ENCODE measurements around the gene ACCS. TPM values are rescaled to one million over a fixed set of nuclear protein-coding genes. Genes with fewer than 3 reads are reported as not detected.

Gene ACCS
- total and polyA plus RNA-seq, 2 of the 4 experiments (the other 2 are of a cell fraction): 1.8 to 7.3 TPM

GRCh38 chr11:44095506-44096359 lies 29.7 kb downstream of the ACCS start, which contains the start of gene EXT2:
EXT2 (plus strand) TSS chr11:44095678; CDS start chr11:44107713, 12,035 bp downstream.
- peaks cover 1% of the 10 kb centered on the region; the same call in 1 of the 2 replicates for H3K36me3 ChIP-seq (ENCODE audit: control insufficient read depth, insufficient read depth, low read length)
- H4K20me1 ChIP-seq (ENCODE audit: insufficient read depth, low read length): peaks cover 16% of the 10 kb centered on the region
- in situ Hi-C loops (cut with MboI; ENCODE audit: low sequenced_read_pairs): no loop called here

More at GRCh38 chr11:44095506-44096359, 29.7 kb downstream of the ACCS start, which contains the start of gene EXT2:
- Histone ChIP-seq H3K4me2 (ENCODE audit: low read depth, low read length) (peak within 1 kb of the TSS; percentile 81), H3K4me1 (ENCODE audit: control insufficient read depth, insufficient read depth, low read length) (0 out of 2 replicates have a peak, but pooled peaks cover 3% of the 10 kb centered on the region), H3K9ac (ENCODE audit: low read depth, low read length) (peak within 1 kb of the TSS; percentile 74), H2BK120ac (ENCODE audit: low read depth, low read length) (no peak within 1 kb of the TSS), H3K79me1 (ENCODE audit: low read depth in 1 of 2, low read length in 2 of 2) (peaks cover 10 to 36% of the 10 kb centered on the region in 2 experiments), H2BK5ac (ENCODE audit: low read depth, low read length, poor library complexity, severe bottlenecking) (peak within 1 kb of the TSS; percentile 59), H2AK5ac (ENCODE audit: low read depth, low read length) (no peak within 1 kb of the TSS), H3K9me3 (ENCODE audit: control insufficient read depth, insufficient read depth, low read length) (no peaks in the 10 kb centered on the region), H3K9me1 (ENCODE audit: insufficient read depth, low read length) (peaks cover 3% of the 10 kb centered on the region; the same call in 1 of the 2 replicates), H2AFZ (replicated peaks; ENCODE audit: low read length, poor library complexity) (peak within 1 kb of the TSS; percentile 97), H4K5ac (ENCODE audit: low read depth, low read length) (no peak within 1 kb of the TSS; the same call in 1 of the 2 replicates), H3K4me3 (ENCODE audit: insufficient read depth, low read depth, low read length) (peak within 1 kb of the TSS; percentile 97), H2BK20ac (ENCODE audit: low read depth, low read length) (no peak within 1 kb of the TSS), H2BK15ac (ENCODE audit: low read depth, low read length) (no peak within 1 kb of the TSS), H2AK9ac (replicated peaks; ENCODE audit: low read depth, low read length, poor library complexity) (peak within 1 kb of the TSS; percentile 21), H3K18ac (ENCODE audit: low read depth, low read length) (no peak within 1 kb of the TSS), H3K23ac (ENCODE audit: low read depth, low read length) (no peak within 1 kb of the TSS; the same call in 1 of the 2 replicates), H4K8ac (ENCODE audit: low read depth in 2 of 2, low read length in 2 of 2) (peak within 1 kb of the TSS in 1 of 2 experiments; percentile 27; a peak in 1 of 4 replicates), H3K27me3 (ENCODE audit: control insufficient read depth, insufficient read depth, low read length) (peaks cover 2% of the 10 kb centered on the region; the same call in 1 of the 2 replicates), H3K4ac (ENCODE audit: low read depth, low read length) (peak within 1 kb of the TSS; percentile 32; the same call in 1 of the 2 replicates), H3K56ac (ENCODE audit: extremely low read depth, insufficient read depth, low read length) (no peak within 1 kb of the TSS), H3K27ac (ENCODE audit: insufficient read depth, low read length) (peak within 1 kb of the TSS; percentile 72), H3K14ac (replicated peaks; ENCODE audit: low read depth, low read length) (no peak within 1 kb of the TSS), H4K91ac (ENCODE audit: insufficient read depth, low read depth, low read length) (no peak within 1 kb of the TSS)
- ATAC-seq (ENCODE audit: low read depth) (peak; percentile 95), DNase-seq (peak; percentile 76)
- CTCF ChIA-PET: interaction anchor here (1.0 to 3.5 kb wide), 4 partner anchors 10 to 178 kb away, joined by 4 to 29 read pairs (median 9); no protein-coding TSS in a partner anchor
- WGBS, 2 experiments (ENCODE audit: extremely low coverage in 2 of 2, insufficient read length in 1 of 2): 0% methylated on average over 49 of the region's 83 CpGs; no CpG with 5 or more reads in 1 of the 2 experiments
- TF ChIP-seq RAD21 (IDR thresholded peaks at IDR 0.05; ENCODE audit: low read length): peak; percentile 20; the same call in 1 of the 2 replicates
- TF ChIP-seq SMC3 (IDR thresholded peaks at IDR 0.05; ENCODE audit: low read depth, low read length): peak; percentile 42
- TF ChIP-seq CTCF (conservative IDR thresholded peaks at IDR 0.05; ENCODE audit: low read depth, low read length): peak; percentile 93
- no peak for TF ChIP-seq FOS (IDR thresholded peaks at IDR 0.05; ENCODE audit: low read depth, low read length)
- BruUV-seq (replicated peaks): no TSS peak
- dilution Hi-C loops (cut with HindIII; ENCODE audit: low sequenced_read_pairs, unreplicated experiment) (no loop called here), intact Hi-C loops (cut with micrococcal nuclease) (loop anchor here (10.0 kb wide), 1 partner anchor 519 kb away; no protein-coding TSS in a partner anchor)
- POLR2A ChIA-PET (ENCODE audit: unreplicated experiment): interaction anchor here (0.7 kb wide), 1 partner anchor 468 kb away, joined by 3 read pairs; no protein-coding TSS in a partner anchor

All from IMR-90 (cell line).